H1 (cell line): ENCODE measurements around the gene RBMY1B. TPM values are rescaled to one million over a fixed set of nuclear protein-coding genes. Genes with fewer than 3 reads are reported as not detected.

ENCODE experiments used
- polyA plus RNA-seq, 7 experiments: library from polyadenylated mRNA; depleted of rRNA in 3 of 7; stranded (reverse) in 5 of 7; unstranded in 2 of 7; fragments of >200 nt in 5 of 7; fragments of 200-250 nt in 2 of 7; gene quantifications; 1 replicate in 5 of 7; 2 replicates in 1 of 7; 4 replicates in 1 of 7; pipeline versions ENCODE4 v1.2.1 to v1.2.3, GENCODE V29; 2011 to 2013; ENCODE audit warnings: missing spikeins in 2 of 7, mixed read lengths in 2 of 7
- total RNA-seq: library from RNA; stranded (reverse); fragmentation: NEBNext Ultra II Directional; extraction: Animal tissue kit (Norgen Biotek cat#: 25700); gene quantifications from 2 replicates; pipeline ENCODE4 v1.2.1, GENCODE V29; 2021

RBMY1B gene
- total and polyA plus RNA-seq, 2 of the 8 experiments (the other 6 are each of a cell fraction or from before 2014, with no cell fraction given): not detected

Other genes with a start within 250 kb of the RBMY1B start
- not detected in 2 replicates for gene RBMY1A1, start 23.5 kb downstream of the RBMY1B start, total RNA-seq
- not detected in 2 replicates for gene RBMY1A1, start 23.5 kb downstream of the RBMY1B start, polyA plus RNA-seq (2011; rRNA removed)